A549 (cell line): ENCODE measurements around the gene BCAP29.

ENCODE experiments used
- ESRRA ChIP-seq: fragments of 150-350 bp; IDR thresholded peaks from 2 replicates; pipeline ENCODE4 v1.6.1; 2014; ENCODE audit warnings: mild to moderate bottlenecking, low read length, borderline replicate concordance
- FOSL2 ChIP-seq, 2 experiments: fragments of 450-650 bp in 1 of 2; fragments of >200 bp in 1 of 2; sonication (Bioruptor Twin) in 1 of 2; formaldehyde crosslinking; IDR thresholded peaks; 2 replicates each; pipeline versions ENCODE4 v1.5.0 to v1.6.1; 2016 to 2020; ENCODE audit warnings: mild to moderate bottlenecking in 1 of 2, moderate library complexity in 1 of 2
- HDAC2 ChIP-seq: fragments of 200-600 bp; sonication (generic); IDR thresholded peaks from 2 replicates; pipeline ENCODE4 v1.6.1; 2016
- JUNB ChIP-seq: fragments of >200 bp; sonication (Bioruptor Twin); formaldehyde crosslinking; IDR thresholded peaks from 2 replicates; pipeline ENCODE4 v1.6.1; 2016
- NPAS2 ChIP-seq: fragments of 250-450 bp; sonication (Bioruptor Pico); IDR thresholded peaks from 2 replicates; pipeline ENCODE4 v1.8.0; 2022; ENCODE audit warnings: mild to moderate bottlenecking, moderate library complexity, borderline replicate concordance
- NR3C1 ChIP-seq: fragments of >200 bp; sonication (Bioruptor Twin); formaldehyde crosslinking; IDR thresholded peaks from 3 replicates; pipeline ENCODE4 v1.6.1; 2017
- POLR2A ChIP-seq: IDR thresholded peaks from 2 replicates; pipeline ENCODE4 v1.6.1; 2012; ENCODE audit warnings: mild to moderate bottlenecking, low read length
- RNF2 ChIP-seq: fragments of 200-600 bp; sonication (generic); IDR thresholded peaks from 2 replicates; pipeline ENCODE4 v1.6.1; 2016; ENCODE audit warnings: low read depth, mild to moderate bottlenecking, antibody characterized with exemption, moderate library complexity, borderline replicate concordance
- TF ChIP-seq, protein P1 (sequence below): fragments of >200 bp; sonication (Bioruptor Twin); formaldehyde crosslinking; IDR thresholded peaks from 3 replicates; pipeline ENCODE4 v1.5.1; 2016

DNA sequence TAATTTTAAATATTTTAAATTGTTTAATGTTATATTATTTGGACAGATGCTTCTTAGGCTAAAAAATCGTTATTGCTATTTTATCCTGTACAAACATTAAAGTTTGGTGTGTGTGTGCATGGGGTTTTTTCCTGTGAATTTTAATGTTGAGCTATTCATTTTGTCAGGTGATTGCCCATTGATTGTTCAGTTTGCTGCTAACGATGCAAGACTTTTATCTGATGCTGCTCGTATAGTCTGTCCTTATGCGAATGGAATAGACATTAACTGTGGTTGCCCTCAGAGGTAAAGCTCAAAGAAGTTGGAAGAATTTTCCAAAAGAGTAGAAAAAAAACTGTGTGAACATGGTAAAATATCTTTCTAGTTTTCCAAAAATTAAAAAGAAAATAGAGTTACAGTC, 6.5 kb upstream of the BCAP29 start:
- no peak for TF ChIP-seq NPAS2 (CRISPR knock-in tag)
- TF ChIP-seq, protein P1, sequence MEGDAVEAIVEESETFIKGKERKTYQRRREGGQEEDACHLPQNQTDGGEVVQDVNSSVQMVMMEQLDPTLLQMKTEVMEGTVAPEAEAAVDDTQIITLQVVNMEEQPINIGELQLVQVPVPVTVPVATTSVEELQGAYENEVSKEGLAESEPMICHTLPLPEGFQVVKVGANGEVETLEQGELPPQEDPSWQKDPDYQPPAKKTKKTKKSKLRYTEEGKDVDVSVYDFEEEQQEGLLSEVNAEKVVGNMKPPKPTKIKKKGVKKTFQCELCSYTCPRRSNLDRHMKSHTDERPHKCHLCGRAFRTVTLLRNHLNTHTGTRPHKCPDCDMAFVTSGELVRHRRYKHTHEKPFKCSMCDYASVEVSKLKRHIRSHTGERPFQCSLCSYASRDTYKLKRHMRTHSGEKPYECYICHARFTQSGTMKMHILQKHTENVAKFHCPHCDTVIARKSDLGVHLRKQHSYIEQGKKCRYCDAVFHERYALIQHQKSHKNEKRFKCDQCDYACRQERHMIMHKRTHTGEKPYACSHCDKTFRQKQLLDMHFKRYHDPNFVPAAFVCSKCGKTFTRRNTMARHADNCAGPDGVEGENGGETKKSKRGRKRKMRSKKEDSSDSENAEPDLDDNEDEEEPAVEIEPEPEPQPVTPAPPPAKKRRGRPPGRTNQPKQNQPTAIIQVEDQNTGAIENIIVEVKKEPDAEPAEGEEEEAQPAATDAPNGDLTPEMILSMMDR = no peak
- TF ChIP-seq JUNB = no peak
- no peak for TF ChIP-seq FOSL2 (IDR thresholded peaks at IDR 0.05)
- no peak for TF ChIP-seq FOSL2 (CRISPR knock-in tag; IDR thresholded peaks at IDR 0.05)
- TF ChIP-seq ESRRA = no peak
- TF ChIP-seq NR3C1 = no peak
- TF ChIP-seq POLR2A = no peak
- no peak for TF ChIP-seq HDAC2
- no peak for TF ChIP-seq RNF2
